Panc1 (cell line): ENCODE results near the gene DOCK4.

ENCODE experiments used
- POLR2AphosphoS5 ChIP-seq: IDR thresholded peaks from 2 replicates; pipeline ENCODE4 v1.6.1; 2012; ENCODE audit warnings: mild to moderate bottlenecking, low read depth, low read length, moderate library complexity
- SIN3A ChIP-seq: IDR thresholded peaks from 2 replicates; pipeline ENCODE4 v1.6.1; 2012; ENCODE audit warnings: low read depth, mild to moderate bottlenecking, low read length, moderate library complexity, borderline replicate concordance; ENCODE audit not compliant: insufficient read depth
- TCF7L2 ChIP-seq: IDR thresholded peaks from 2 replicates; pipeline ENCODE4 v1.6.1; 2011; ENCODE audit warnings: mild to moderate bottlenecking, low read depth, low read length, inconsistent platforms
- TF ChIP-seq, protein P1 (sequence below), 2 experiments: IDR thresholded peaks; 2 replicates each; pipeline ENCODE4 v1.6.1; 2011 to 2012; ENCODE audit warnings: low read depth in 2 of 2, control low read depth in 1 of 2, low read length in 1 of 2, mild to moderate bottlenecking in 1 of 2, moderate library complexity in 1 of 2; ENCODE audit not compliant: insufficient read depth in 1 of 2
- TF ChIP-seq, protein P2 (sequence below): fragments of 450-650 bp; IDR thresholded peaks from 2 replicates; pipeline ENCODE4 v1.5.1; 2017; ENCODE audit warnings: mild to moderate bottlenecking

DNA sequence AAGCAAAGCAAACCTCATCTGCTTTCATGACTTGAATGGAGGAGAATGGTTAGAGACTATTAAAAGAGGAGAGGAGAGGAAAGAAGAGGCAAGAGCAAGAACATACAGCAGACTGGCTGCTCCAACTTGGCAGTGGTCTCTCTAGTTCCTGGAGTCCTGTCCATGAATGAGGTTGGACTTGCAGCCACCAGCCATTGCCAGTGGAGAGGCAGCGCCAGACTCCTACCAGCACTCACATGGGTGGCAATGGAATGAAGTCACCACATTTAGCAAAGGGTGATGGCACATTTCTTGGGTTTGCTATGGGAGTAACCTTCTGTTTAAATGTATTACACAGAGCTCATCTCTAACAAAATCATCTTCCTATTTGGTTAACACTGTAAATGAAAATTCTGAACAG lies 386.1 kb downstream of the DOCK4 start:
- TF ChIP-seq, protein P1, sequence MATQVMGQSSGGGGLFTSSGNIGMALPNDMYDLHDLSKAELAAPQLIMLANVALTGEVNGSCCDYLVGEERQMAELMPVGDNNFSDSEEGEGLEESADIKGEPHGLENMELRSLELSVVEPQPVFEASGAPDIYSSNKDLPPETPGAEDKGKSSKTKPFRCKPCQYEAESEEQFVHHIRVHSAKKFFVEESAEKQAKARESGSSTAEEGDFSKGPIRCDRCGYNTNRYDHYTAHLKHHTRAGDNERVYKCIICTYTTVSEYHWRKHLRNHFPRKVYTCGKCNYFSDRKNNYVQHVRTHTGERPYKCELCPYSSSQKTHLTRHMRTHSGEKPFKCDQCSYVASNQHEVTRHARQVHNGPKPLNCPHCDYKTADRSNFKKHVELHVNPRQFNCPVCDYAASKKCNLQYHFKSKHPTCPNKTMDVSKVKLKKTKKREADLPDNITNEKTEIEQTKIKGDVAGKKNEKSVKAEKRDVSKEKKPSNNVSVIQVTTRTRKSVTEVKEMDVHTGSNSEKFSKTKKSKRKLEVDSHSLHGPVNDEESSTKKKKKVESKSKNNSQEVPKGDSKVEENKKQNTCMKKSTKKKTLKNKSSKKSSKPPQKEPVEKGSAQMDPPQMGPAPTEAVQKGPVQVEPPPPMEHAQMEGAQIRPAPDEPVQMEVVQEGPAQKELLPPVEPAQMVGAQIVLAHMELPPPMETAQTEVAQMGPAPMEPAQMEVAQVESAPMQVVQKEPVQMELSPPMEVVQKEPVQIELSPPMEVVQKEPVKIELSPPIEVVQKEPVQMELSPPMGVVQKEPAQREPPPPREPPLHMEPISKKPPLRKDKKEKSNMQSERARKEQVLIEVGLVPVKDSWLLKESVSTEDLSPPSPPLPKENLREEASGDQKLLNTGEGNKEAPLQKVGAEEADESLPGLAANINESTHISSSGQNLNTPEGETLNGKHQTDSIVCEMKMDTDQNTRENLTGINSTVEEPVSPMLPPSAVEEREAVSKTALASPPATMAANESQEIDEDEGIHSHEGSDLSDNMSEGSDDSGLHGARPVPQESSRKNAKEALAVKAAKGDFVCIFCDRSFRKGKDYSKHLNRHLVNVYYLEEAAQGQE (IDR thresholded peaks at IDR 0.05; ENCODE audit: insufficient read depth in 1 of 2, low read depth in 2 of 2, low read length in 1 of 2), result no peak
- TF ChIP-seq, protein P2, sequence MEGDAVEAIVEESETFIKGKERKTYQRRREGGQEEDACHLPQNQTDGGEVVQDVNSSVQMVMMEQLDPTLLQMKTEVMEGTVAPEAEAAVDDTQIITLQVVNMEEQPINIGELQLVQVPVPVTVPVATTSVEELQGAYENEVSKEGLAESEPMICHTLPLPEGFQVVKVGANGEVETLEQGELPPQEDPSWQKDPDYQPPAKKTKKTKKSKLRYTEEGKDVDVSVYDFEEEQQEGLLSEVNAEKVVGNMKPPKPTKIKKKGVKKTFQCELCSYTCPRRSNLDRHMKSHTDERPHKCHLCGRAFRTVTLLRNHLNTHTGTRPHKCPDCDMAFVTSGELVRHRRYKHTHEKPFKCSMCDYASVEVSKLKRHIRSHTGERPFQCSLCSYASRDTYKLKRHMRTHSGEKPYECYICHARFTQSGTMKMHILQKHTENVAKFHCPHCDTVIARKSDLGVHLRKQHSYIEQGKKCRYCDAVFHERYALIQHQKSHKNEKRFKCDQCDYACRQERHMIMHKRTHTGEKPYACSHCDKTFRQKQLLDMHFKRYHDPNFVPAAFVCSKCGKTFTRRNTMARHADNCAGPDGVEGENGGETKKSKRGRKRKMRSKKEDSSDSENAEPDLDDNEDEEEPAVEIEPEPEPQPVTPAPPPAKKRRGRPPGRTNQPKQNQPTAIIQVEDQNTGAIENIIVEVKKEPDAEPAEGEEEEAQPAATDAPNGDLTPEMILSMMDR, result no peak
- no peak for TF ChIP-seq SIN3A
- no peak for TF ChIP-seq POLR2AphosphoS5
- TF ChIP-seq TCF7L2, result no peak
